Measurements from ENCODE around the gene GPR78.

GPR78 gene

GRCh38 chr4:8601556-8601955, 21.4 kb downstream of the GPR78 start:
- DNase-seq = no peak

- no peak for DNase-seq
Observed at GRCh38 chr4:8602686-8603430, 22.7 kb downstream of the GPR78 start.

GRCh38 chr4:8603931-8604330, 23.7 kb downstream of the GPR78 start:
- DNase-seq = no peak

GRCh38 chr4:8605289-8605688, 25.1 kb downstream of the GPR78 start:
- DNase-seq = no peak

- DNase-seq = no peak
Observed at GRCh38 chr4:8606476-8606875, 26.3 kb downstream of the GPR78 start.

- no peak for DNase-seq
Observed at GRCh38 chr4:8606966-8607365, 26.8 kb downstream of the GPR78 start.

- no peak for DNase-seq
Observed at GRCh38 chr4:8607603-8608481, 27.6 kb downstream of the GPR78 start.

- DNase-seq = no peak
Observed at GRCh38 chr4:8608714-8609391, 28.7 kb downstream of the GPR78 start.

GRCh38 chr4:8609406-8609805, 29.2 kb downstream of the GPR78 start:
- DNase-seq = no peak

GRCh38 chr4:8609824-8610350, 29.7 kb downstream of the GPR78 start:
- DNase-seq = no peak

GRCh38 chr4:8610858-8611616, 30.8 kb downstream of the GPR78 start:
- no peak for DNase-seq

- DNase-seq = no peak
Observed at GRCh38 chr4:8612646-8613045, 32.5 kb downstream of the GPR78 start.

- DNase-seq = no peak
Observed at GRCh38 chr4:8613421-8614364, 33.5 kb downstream of the GPR78 start.

GRCh38 chr4:8614365-8615193, 34.4 kb downstream of the GPR78 start:
- no peak for DNase-seq

GRCh38 chr4:8615366-8615765, 35.2 kb downstream of the GPR78 start:
- DNase-seq = no peak

- DNase-seq = no peak
Observed at GRCh38 chr4:8615921-8616787, 36.0 kb downstream of the GPR78 start.

GRCh38 chr4:8616831-8617230, 36.6 kb downstream of the GPR78 start:
- no peak for DNase-seq

- no peak for DNase-seq
Observed at GRCh38 chr4:8617486-8618040, 37.4 kb downstream of the GPR78 start.

- no peak for DNase-seq
Observed at GRCh38 chr4:8618421-8618820, 38.2 kb downstream of the GPR78 start.
